Ishikawa (cell line): ENCODE measurements around the gene DNALI1.

Experiments used
- CREB1 ChIP-seq: IDR thresholded peaks from 2 replicates; pipeline ENCODE4 v1.6.1; 2012; ENCODE audit warnings: low read depth
- EP300 ChIP-seq: IDR thresholded peaks from 2 replicates; pipeline ENCODE4 v1.6.1; 2012; ENCODE audit warnings: borderline replicate concordance
- FOXM1 ChIP-seq: IDR thresholded peaks from 2 replicates; pipeline ENCODE4 v1.6.1; 2012; ENCODE audit warnings: low read depth, borderline replicate concordance
- MAX ChIP-seq: IDR thresholded peaks from 2 replicates; pipeline ENCODE4 v1.6.1; 2012
- NFIC ChIP-seq: IDR thresholded peaks from 2 replicates; pipeline ENCODE4 v1.6.1; 2012
- RAD21 ChIP-seq: IDR thresholded peaks from 2 replicates; pipeline ENCODE4 v1.6.1; 2012; ENCODE audit warnings: low read depth
- REST ChIP-seq: IDR thresholded peaks from 2 replicates; pipeline ENCODE4 v1.6.1; 2012; ENCODE audit warnings: low read depth, mild to moderate bottlenecking
- TAF1 ChIP-seq: IDR thresholded peaks from 2 replicates; pipeline ENCODE4 v1.6.1; 2012; ENCODE audit warnings: low read depth, mild to moderate bottlenecking
- TCF12 ChIP-seq: IDR thresholded peaks from 2 replicates; pipeline ENCODE4 v1.6.1; 2012; ENCODE audit warnings: low read depth
- TEAD4 ChIP-seq: IDR thresholded peaks from 2 replicates; pipeline ENCODE4 v1.6.1; 2012
- USF1 ChIP-seq: IDR thresholded peaks from 2 replicates; pipeline ENCODE4 v1.6.1; 2012
- YY1 ChIP-seq: IDR thresholded peaks from 2 replicates; pipeline ENCODE4 v1.6.1; 2012; ENCODE audit warnings: low read depth
- ZBTB7A ChIP-seq: IDR thresholded peaks from 2 replicates; pipeline ENCODE4 v1.6.1; 2012; ENCODE audit warnings: low read depth

- TF ChIP-seq NFIC, result no peak
- TF ChIP-seq FOXM1, result no peak
- no peak for TF ChIP-seq MAX
- TF ChIP-seq TCF12, result no peak
- TF ChIP-seq REST, result no peak
- no peak for TF ChIP-seq TAF1
- TF ChIP-seq CREB1, result no peak
- no peak for TF ChIP-seq YY1
- TF ChIP-seq TEAD4, result no peak
- TF ChIP-seq EP300, result no peak
- TF ChIP-seq ZBTB7A, result no peak
- no peak for TF ChIP-seq RAD21
- no peak for TF ChIP-seq USF1
Observed at GRCh38 chr1:37564892-37565291, 8.2 kb downstream of the DNALI1 start.
